Bronchial epithelial cell (primary cell): ENCODE data around the gene GRIK1. TPM values are rescaled to one million over a fixed set of nuclear protein-coding genes. Genes with fewer than 3 reads are reported as not detected.

Source experiments
- DNase-seq: peaks from one replicate; pipeline ENCODE4 v3.0.0-alpha.2; 2010; ENCODE audit warnings: low read depth
- FAIRE-seq: peaks from 2 replicates; lab custom pipeline; 2011; peaks lifted over from hg19 to GRCh38; lab: Jason Lieb, UNC
- H3K27me3 ChIP-seq: 2 replicates; pipeline ENCODE4 v1.5.1; 2011; ENCODE audit warnings: low read length; ENCODE audit not compliant: control insufficient read depth, insufficient read depth
- H3K36me3 ChIP-seq: 2 replicates; pipeline ENCODE4 v1.5.1; 2011; ENCODE audit warnings: low read length; ENCODE audit not compliant: control insufficient read depth, insufficient read depth
- H3K4me3 ChIP-seq: 2 replicates; pipeline ENCODE4 v1.5.1; 2011; ENCODE audit warnings: mild to moderate bottlenecking, low read depth, low read length, control low read depth
- CTCF ChIP-seq: IDR thresholded peaks from 2 replicates; pipeline ENCODE4 v1.5.1; 2011; ENCODE audit warnings: mild to moderate bottlenecking, moderate library complexity, low read length, control low read depth, inconsistent platforms; ENCODE audit not compliant: insufficient read depth, severe bottlenecking
- total RNA-seq: library from RNA; depleted of rRNA; stranded (reverse); fragments of >200 nt; gene quantifications from 2 replicates; pipeline ENCODE4 v1.2.1, GENCODE V29; 2014

Gene GRIK1
- total RNA-seq, 1 donor from 2014 or later, result not detected

GRCh38 chr21:29805105-29805504 lies 134.7 kb downstream of the GRIK1 start:
- no peak for TF ChIP-seq CTCF
- DNase-seq (peak; percentile 23), FAIRE-seq (no peak)
- H3K27me3 ChIP-seq, result no peaks in the 10 kb centered on the region
- H3K4me3 ChIP-seq, result no peak overlapping the region
- H3K36me3 ChIP-seq, result no peaks in the 10 kb centered on the region

- no peaks in the 10 kb centered on the region for H3K27me3 ChIP-seq
- no peak for TF ChIP-seq CTCF
- H3K4me3 ChIP-seq, result no peak overlapping the region
- FAIRE-seq (no peak), DNase-seq (no peak)
- no peaks in the 10 kb centered on the region for H3K36me3 ChIP-seq
Observed at GRCh38 chr21:29803191-29803590, 136.6 kb downstream of the GRIK1 start.

GRCh38 chr21:29801122-29801521 lies 138.7 kb downstream of the GRIK1 start:
- Histone ChIP-seq H3K36me3 (no peaks in the 10 kb centered on the region), H3K27me3 (no peaks in the 10 kb centered on the region), H3K4me3 (no peak overlapping the region)
- TF ChIP-seq CTCF, result no peak
- DNase-seq, result no peak
- no peak for FAIRE-seq

- FAIRE-seq, result no peak
- Histone ChIP-seq H3K36me3 (no peaks in the 10 kb centered on the region), H3K4me3 (no peak overlapping the region), H3K27me3 (no peaks in the 10 kb centered on the region)
- no peak for TF ChIP-seq CTCF
- no peak for DNase-seq
Observed at GRCh38 chr21:29800056-29800455, 139.7 kb downstream of the GRIK1 start.

GRCh38 chr21:29798840-29799239 lies 141.0 kb downstream of the GRIK1 start:
- no peak for DNase-seq
- Histone ChIP-seq H3K27me3 (no peaks in the 10 kb centered on the region), H3K36me3 (no peaks in the 10 kb centered on the region), H3K4me3 (no peak overlapping the region)
- no peak for FAIRE-seq
- TF ChIP-seq CTCF, result no peak

GRCh38 chr21:29797155-29797554 lies 142.6 kb downstream of the GRIK1 start:
- Histone ChIP-seq H3K27me3 (no peaks in the 10 kb centered on the region), H3K4me3 (no peak overlapping the region), H3K36me3 (no peaks in the 10 kb centered on the region)
- FAIRE-seq (no peak), DNase-seq (no peak)
- no peak for TF ChIP-seq CTCF
